Progenitor cell of endocrine pancreas (in vitro differentiated cells): Measurements from ENCODE around the gene SLC27A1. TPM values are rescaled to one million over a fixed set of nuclear protein-coding genes. Genes with fewer than 3 reads are reported as not detected.

Experiments used
- DNase-seq: peaks from one replicate; pipeline ENCODE4 v3.0.0; 2021; ENCODE audit warnings: low spot score; ENCODE audit not compliant: unreplicated experiment
- H3K27ac Mint-ChIP-seq: 2 replicates; pipeline ENCODE4 v1.8.0; 2021; ENCODE audit warnings: mild to moderate bottlenecking, moderate library complexity, mixed read lengths
- H3K27me3 Mint-ChIP-seq: 2 replicates; pipeline ENCODE4 v1.8.0; 2021; ENCODE audit warnings: mixed read lengths
- H3K36me3 Mint-ChIP-seq: 2 replicates; pipeline ENCODE4 v1.8.0; 2022; ENCODE audit warnings: mixed read lengths; ENCODE audit not compliant: insufficient read depth
- H3K4me1 Mint-ChIP-seq: 2 replicates; pipeline ENCODE4 v1.8.0; 2021; ENCODE audit warnings: low read depth, mixed read lengths
- H3K4me3 Mint-ChIP-seq: 2 replicates; pipeline ENCODE4 v1.8.0; 2021; ENCODE audit warnings: low read depth, mild to moderate bottlenecking, moderate library complexity, mixed read lengths
- H3K9me3 Mint-ChIP-seq: 2 replicates; pipeline ENCODE4 v1.8.0; 2021; ENCODE audit warnings: low read depth, mixed read lengths
- total RNA-seq: library from RNA; stranded (reverse); gene quantifications from 2 replicates; pipeline ENCODE4 v1.2.1, GENCODE V29; 2021
- TF ChIP-seq, protein P1 (sequence below): fragments of 200-600 bp; sonication (generic); IDR thresholded peaks from one replicate; pipeline ENCODE4 v1.5.0; 2021; ENCODE audit warnings: antibody characterized with exemption, mild to moderate bottlenecking; ENCODE audit not compliant: unreplicated experiment

SLC27A1 gene
- total RNA-seq, 1 donor from 2014 or later = 19.8 TPM

DNA sequence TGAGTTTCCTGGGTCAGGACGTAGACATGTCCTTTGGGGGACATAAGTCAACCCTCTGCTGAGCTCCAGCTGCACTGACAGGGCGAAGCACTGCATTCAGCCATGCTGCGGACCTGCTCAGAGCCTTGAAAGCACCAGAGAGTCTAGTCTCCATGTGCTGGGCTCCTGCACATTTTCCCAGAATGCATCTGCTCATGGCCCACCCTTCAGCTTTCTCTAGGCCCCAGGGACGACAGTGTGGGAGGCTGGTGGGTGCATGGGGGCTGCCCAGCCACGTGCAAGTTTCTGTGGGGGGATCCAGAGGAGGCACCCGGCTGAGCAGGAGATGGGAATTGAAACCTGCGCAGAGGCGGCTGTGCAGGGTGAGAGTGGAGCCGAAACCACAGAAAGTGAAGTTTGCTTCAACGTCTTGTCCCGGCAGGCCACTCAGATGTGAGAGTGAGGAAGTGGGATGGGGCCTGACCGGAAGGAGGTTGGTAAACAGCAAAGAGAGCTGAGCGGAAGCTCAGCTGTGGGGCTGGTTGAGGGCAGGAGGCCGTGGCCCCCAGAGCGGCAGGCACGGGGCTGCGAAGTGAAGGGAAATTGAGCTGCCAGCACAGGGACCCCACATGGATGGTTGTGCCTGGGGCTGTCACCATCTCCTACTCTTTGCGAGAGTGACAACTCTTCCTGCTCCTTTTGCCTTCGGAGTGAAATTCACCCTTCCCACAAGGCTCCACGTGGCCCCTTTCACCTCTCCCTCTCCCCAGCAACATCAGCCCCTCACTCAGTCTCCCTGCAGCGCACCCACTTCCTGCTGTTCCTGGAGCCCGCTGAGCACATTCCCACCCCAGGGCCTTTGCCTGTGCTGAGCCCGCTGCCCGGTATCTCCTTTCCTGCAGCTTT, 52.9 kb downstream of the SLC27A1 start:
- Mint-ChIP-seq H3K27ac (no peak overlapping the region), H3K9me3 (no peaks in the 10 kb centered on the region), H3K4me1 (no peaks in the 10 kb centered on the region), H3K27me3 (no peaks in the 10 kb centered on the region), H3K36me3 (peaks cover 12% of the 10 kb centered on the region), H3K4me3 (no peak overlapping the region)
- TF ChIP-seq, protein P1, sequence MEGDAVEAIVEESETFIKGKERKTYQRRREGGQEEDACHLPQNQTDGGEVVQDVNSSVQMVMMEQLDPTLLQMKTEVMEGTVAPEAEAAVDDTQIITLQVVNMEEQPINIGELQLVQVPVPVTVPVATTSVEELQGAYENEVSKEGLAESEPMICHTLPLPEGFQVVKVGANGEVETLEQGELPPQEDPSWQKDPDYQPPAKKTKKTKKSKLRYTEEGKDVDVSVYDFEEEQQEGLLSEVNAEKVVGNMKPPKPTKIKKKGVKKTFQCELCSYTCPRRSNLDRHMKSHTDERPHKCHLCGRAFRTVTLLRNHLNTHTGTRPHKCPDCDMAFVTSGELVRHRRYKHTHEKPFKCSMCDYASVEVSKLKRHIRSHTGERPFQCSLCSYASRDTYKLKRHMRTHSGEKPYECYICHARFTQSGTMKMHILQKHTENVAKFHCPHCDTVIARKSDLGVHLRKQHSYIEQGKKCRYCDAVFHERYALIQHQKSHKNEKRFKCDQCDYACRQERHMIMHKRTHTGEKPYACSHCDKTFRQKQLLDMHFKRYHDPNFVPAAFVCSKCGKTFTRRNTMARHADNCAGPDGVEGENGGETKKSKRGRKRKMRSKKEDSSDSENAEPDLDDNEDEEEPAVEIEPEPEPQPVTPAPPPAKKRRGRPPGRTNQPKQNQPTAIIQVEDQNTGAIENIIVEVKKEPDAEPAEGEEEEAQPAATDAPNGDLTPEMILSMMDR = no peak
- DNase-seq = no peak

DNA sequence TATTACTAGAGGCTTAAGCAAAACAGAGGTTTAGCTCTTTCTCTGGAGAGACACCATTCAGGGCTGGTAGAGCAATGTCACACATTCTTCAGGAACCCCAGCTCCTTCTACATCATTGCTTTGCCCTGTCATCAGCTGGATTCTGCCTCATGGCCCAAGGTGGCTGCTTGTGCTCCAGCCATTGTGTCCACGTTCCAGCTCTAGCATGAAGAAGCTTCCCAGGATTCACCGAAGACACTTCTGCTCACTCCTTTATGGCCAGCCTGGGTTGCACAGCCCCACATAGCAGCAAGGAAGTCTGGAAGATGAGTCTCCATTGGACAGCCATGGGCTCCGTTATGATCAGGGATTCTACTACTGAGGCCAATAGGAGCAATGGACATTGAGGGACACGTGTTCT, 54.3 kb downstream of the SLC27A1 start:
- DNase-seq = no peak
- no peak overlapping the region for H3K27ac Mint-ChIP-seq
- H3K4me1 Mint-ChIP-seq = no peaks in the 10 kb centered on the region
- TF ChIP-seq, protein P1 = no peak
- H3K27me3 Mint-ChIP-seq = no peaks in the 10 kb centered on the region
- H3K4me3 Mint-ChIP-seq = no peak overlapping the region
- peaks cover 5% of the 10 kb centered on the region for H3K9me3 Mint-ChIP-seq
- H3K36me3 Mint-ChIP-seq = peaks cover 9% of the 10 kb centered on the region

DNA sequence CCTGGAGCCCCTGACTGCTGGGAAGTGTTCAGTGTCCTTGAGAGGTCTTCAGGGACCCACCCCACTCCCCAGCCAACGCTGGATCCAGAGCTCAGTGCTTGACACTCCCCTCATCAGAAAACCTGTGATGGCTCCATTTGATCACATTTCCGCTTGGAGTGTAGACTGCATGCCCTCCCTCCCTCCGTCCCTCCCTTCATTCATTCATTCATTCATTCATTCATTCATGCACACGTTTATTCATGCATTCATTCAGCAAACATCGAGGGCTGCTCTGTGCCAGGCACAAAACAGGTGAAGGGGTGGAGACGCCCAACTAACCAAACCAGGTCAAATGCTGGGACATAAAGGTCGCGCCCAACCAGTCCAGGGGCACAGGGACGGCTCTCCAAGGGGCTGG, 54.8 kb downstream of the SLC27A1 start:
- H3K27me3 Mint-ChIP-seq = no peaks in the 10 kb centered on the region
- TF ChIP-seq, protein P1 = no peak
- no peak overlapping the region for H3K27ac Mint-ChIP-seq
- H3K9me3 Mint-ChIP-seq = peaks cover 5% of the 10 kb centered on the region
- DNase-seq = no peak
- H3K4me1 Mint-ChIP-seq = no peaks in the 10 kb centered on the region
- H3K4me3 Mint-ChIP-seq = no peak overlapping the region
- peaks cover 7% of the 10 kb centered on the region for H3K36me3 Mint-ChIP-seq

DNA sequence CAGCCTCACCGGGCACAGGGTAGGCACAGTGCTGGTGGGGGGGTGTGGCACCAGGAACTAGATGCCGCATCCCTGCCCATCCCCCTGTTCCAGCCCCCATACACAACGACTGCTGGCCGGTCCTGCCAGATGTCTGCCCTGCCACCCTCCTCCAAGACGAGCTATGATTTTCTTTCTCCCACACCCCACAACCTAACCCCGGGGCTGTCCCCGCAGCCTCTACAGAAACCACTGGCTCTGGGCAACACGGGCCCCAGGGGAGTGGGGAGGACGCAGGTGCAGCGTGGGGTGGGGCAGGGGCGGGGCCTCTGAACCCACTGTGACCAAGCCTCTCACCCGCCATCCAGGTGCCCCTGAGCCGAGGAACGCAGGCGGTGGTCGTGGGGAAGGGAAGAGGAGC, 56.6 kb downstream of the SLC27A1 start:
- H3K9me3 Mint-ChIP-seq = peaks cover 5% of the 10 kb centered on the region
- H3K27me3 Mint-ChIP-seq = no peaks in the 10 kb centered on the region
- no peak overlapping the region for H3K4me3 Mint-ChIP-seq
- TF ChIP-seq, protein P1 = no peak
- no peak overlapping the region for H3K27ac Mint-ChIP-seq
- no peaks in the 10 kb centered on the region for H3K4me1 Mint-ChIP-seq
- DNase-seq = no peak
- H3K36me3 Mint-ChIP-seq = peaks cover 4% of the 10 kb centered on the region

DNA sequence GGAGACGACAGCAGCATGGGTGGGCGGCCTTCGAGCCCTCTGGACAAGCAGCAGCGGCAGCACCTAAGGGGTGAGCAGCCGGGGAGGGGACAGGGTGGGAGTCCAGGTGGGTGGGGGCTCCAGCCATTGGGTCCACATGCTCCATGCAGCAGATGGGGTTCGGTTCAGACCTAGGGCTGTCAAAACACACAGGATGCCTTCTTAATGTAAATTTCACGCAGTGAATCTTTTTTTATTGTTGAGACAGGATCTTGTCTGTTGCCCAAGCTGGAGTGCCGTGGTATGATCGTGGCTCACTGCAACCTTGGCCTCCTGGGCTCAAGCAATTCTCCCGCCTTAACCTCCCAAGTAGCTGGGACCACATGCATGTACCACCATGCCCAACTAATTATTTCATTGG, 57.0 kb downstream of the SLC27A1 start:
- H3K27ac Mint-ChIP-seq = no peak overlapping the region
- no peaks in the 10 kb centered on the region for H3K4me1 Mint-ChIP-seq
- TF ChIP-seq, protein P1 = no peak
- no peak overlapping the region for H3K4me3 Mint-ChIP-seq
- H3K36me3 Mint-ChIP-seq = peaks cover 3% of the 10 kb centered on the region
- peaks cover 5% of the 10 kb centered on the region for H3K9me3 Mint-ChIP-seq
- no peak for DNase-seq
- no peaks in the 10 kb centered on the region for H3K27me3 Mint-ChIP-seq
